ENCODE results near the gene PCSK9. TPM values are rescaled to one million over a fixed set of nuclear protein-coding genes. Genes with fewer than 3 reads are reported as not detected.

PCSK9 gene
- total RNA-seq = not detected

GRCh38 chr1:55039342-55040082 lies at the start of gene PCSK9:
Gene PCSK9, plus strand, starts transcription at chr1:55039548. Its CDS starts 290 bp downstream, at chr1:55039838.
- no peak for DNase-seq
- ChIA-PET POLR2A (no interaction called here), CTCF (interaction anchor here (0.8 kb wide), 1 partner anchor 23 kb away, joined by 3 read pairs; no protein-coding TSS in a partner anchor)
- intact Hi-C loops (cut with micrococcal nuclease) = no loop called here
- Mint-ChIP-seq H3K4me1 (ENCODE audit: low read depth) (peaks cover 3% of the 10 kb centered on the region), H3K36me3 (no peaks in the 10 kb centered on the region), H3K27me3 (peaks cover 45% of the 10 kb centered on the region), H3K9me3 (no peaks in the 10 kb centered on the region), H3K4me3 (no peak within 1 kb of the TSS), H3K27ac (no peak within 1 kb of the TSS)

- no peaks in the 10 kb centered on the region for H3K36me3 Mint-ChIP-seq
- intact Hi-C loops (cut with micrococcal nuclease) = no loop called here
- DNase-seq = no peak
- ChIA-PET CTCF (interaction anchor here (0.7 to 0.9 kb wide), 2 partner anchors 40 to 393 kb away, joined by 3 read pairs; no protein-coding TSS in a partner anchor), POLR2A (no interaction called here)
- peaks cover 1% of the 10 kb centered on the region for H3K4me1 Mint-ChIP-seq (ENCODE audit: low read depth)
- H3K9me3 Mint-ChIP-seq = no peaks in the 10 kb centered on the region
- H3K27ac Mint-ChIP-seq = no peak overlapping the region
- H3K27me3 Mint-ChIP-seq = peaks cover 4% of the 10 kb centered on the region
- H3K4me3 Mint-ChIP-seq = no peak overlapping the region
These were observed 49.2 kb upstream of the PCSK9 start for GRCh38 chr1:54989968-54990810.

- ChIA-PET CTCF (interaction anchor here (8.3 kb wide), 1 partner anchor 42 kb away, joined by 261 read pairs; no protein-coding TSS in a partner anchor), POLR2A (no interaction called here)
- no peaks in the 10 kb centered on the region for H3K36me3 Mint-ChIP-seq
- H3K4me3 Mint-ChIP-seq = no peak overlapping the region
- peaks cover 7% of the 10 kb centered on the region for H3K27me3 Mint-ChIP-seq
- H3K4me1 Mint-ChIP-seq (ENCODE audit: low read depth) = peaks cover 8% of the 10 kb centered on the region
- intact Hi-C loops (cut with micrococcal nuclease) = no loop called here
- DNase-seq = no peak
- H3K27ac Mint-ChIP-seq = no peak overlapping the region
- no peaks in the 10 kb centered on the region for H3K9me3 Mint-ChIP-seq
These were observed 48.4 kb upstream of the PCSK9 start for GRCh38 chr1:54990916-54991315.

- Mint-ChIP-seq H3K36me3 (no peaks in the 10 kb centered on the region), H3K27ac (no peak overlapping the region), H3K4me1 (ENCODE audit: low read depth) (peaks cover 18% of the 10 kb centered on the region), H3K27me3 (peaks cover 16% of the 10 kb centered on the region), H3K4me3 (no peak overlapping the region), H3K9me3 (no peaks in the 10 kb centered on the region)
- DNase-seq = no peak
- CTCF ChIA-PET = interaction anchor here (1.1 to 8.3 kb wide), 2 partner anchors 43 to 346 kb away, joined by 4 to 261 read pairs; no protein-coding TSS in a partner anchor
- POLR2A ChIA-PET = no interaction called here
- intact Hi-C loops (cut with micrococcal nuclease) = no loop called here
These were observed 47.4 kb upstream of the PCSK9 start for GRCh38 chr1:54991939-54992338.

- H3K4me3 Mint-ChIP-seq = no peak overlapping the region
- H3K36me3 Mint-ChIP-seq = no peaks in the 10 kb centered on the region
- no peak for DNase-seq
- no peak overlapping the region for H3K27ac Mint-ChIP-seq
- intact Hi-C loops (cut with micrococcal nuclease) = no loop called here
- H3K27me3 Mint-ChIP-seq = peaks cover 26% of the 10 kb centered on the region
- ChIA-PET POLR2A (no interaction called here), CTCF (interaction anchor here (1.1 to 8.3 kb wide), 2 partner anchors 44 to 345 kb away, joined by 4 to 261 read pairs; no protein-coding TSS in a partner anchor)
- peaks cover 21% of the 10 kb centered on the region for H3K4me1 Mint-ChIP-seq (ENCODE audit: low read depth)
- H3K9me3 Mint-ChIP-seq = no peaks in the 10 kb centered on the region
These were observed 46.2 kb upstream of the PCSK9 start for GRCh38 chr1:54993140-54993539.

GRCh38 chr1:54994355-54994990 lies 44.9 kb upstream of the PCSK9 start:
- no peaks in the 10 kb centered on the region for H3K36me3 Mint-ChIP-seq
- H3K27me3 Mint-ChIP-seq = peaks cover 28% of the 10 kb centered on the region
- CTCF ChIA-PET = interaction anchor here (8.3 kb wide), 1 partner anchor 45 kb away, joined by 261 read pairs; no protein-coding TSS in a partner anchor
- no peak overlapping the region for H3K27ac Mint-ChIP-seq
- H3K4me1 Mint-ChIP-seq (ENCODE audit: low read depth) = peaks cover 21% of the 10 kb centered on the region
- DNase-seq = no peak
- no peaks in the 10 kb centered on the region for H3K9me3 Mint-ChIP-seq
- intact Hi-C loops (cut with micrococcal nuclease) = no loop called here
- no peak overlapping the region for H3K4me3 Mint-ChIP-seq
- POLR2A ChIA-PET = no interaction called here

- intact Hi-C loops (cut with micrococcal nuclease) = no loop called here
- ChIA-PET CTCF (interaction anchor here (1.2 to 8.3 kb wide), 7 partner anchors 17 to 54 kb away, joined by 3 to 261 read pairs (median 12); no protein-coding TSS in a partner anchor), POLR2A (no interaction called here)
- Mint-ChIP-seq H3K36me3 (no peaks in the 10 kb centered on the region), H3K4me1 (ENCODE audit: low read depth) (peaks cover 21% of the 10 kb centered on the region), H3K27ac (no peak overlapping the region), H3K27me3 (peaks cover 28% of the 10 kb centered on the region), H3K9me3 (no peaks in the 10 kb centered on the region), H3K4me3 (no peak overlapping the region)
- no peak for DNase-seq
These were observed 44.2 kb upstream of the PCSK9 start for GRCh38 chr1:54995013-54995760.

GRCh38 chr1:54995835-54996234 lies 43.5 kb upstream of the PCSK9 start:
- peak; percentile 68 for DNase-seq
- Mint-ChIP-seq H3K36me3 (no peaks in the 10 kb centered on the region), H3K4me1 (ENCODE audit: low read depth) (peaks cover 21% of the 10 kb centered on the region), H3K9me3 (no peaks in the 10 kb centered on the region), H3K4me3 (peak overlapping the region; percentile 18), H3K27ac (peak overlapping the region; percentile 30), H3K27me3 (peaks cover 30% of the 10 kb centered on the region)
- POLR2A ChIA-PET = interaction anchor here (1.2 kb wide), 1 partner anchor 51 kb away, joined by 4 read pairs; no protein-coding TSS in a partner anchor
- CTCF ChIA-PET = interaction anchor here (0.7 to 8.3 kb wide), 15 partner anchors 9 to 149 kb away, joined by 3 to 261 read pairs (median 6); partner anchors contain the start of gene DHCR24
- intact Hi-C loops (cut with micrococcal nuclease) = loop anchor here (1.0 kb wide), 2 partner anchors 46 to 51 kb away; no protein-coding TSS in a partner anchor

- Mint-ChIP-seq H3K27ac (peak overlapping the region; percentile 30), H3K4me3 (peak overlapping the region; percentile 18), H3K36me3 (no peaks in the 10 kb centered on the region), H3K9me3 (no peaks in the 10 kb centered on the region), H3K4me1 (ENCODE audit: low read depth) (peaks cover 21% of the 10 kb centered on the region), H3K27me3 (peaks cover 30% of the 10 kb centered on the region)
- DNase-seq = peak; percentile 89
- intact Hi-C loops (cut with micrococcal nuclease) = loop anchor here (1.0 kb wide), 2 partner anchors 46 to 51 kb away; no protein-coding TSS in a partner anchor
- ChIA-PET POLR2A (interaction anchor here (1.2 kb wide), 1 partner anchor 52 kb away, joined by 4 read pairs; no protein-coding TSS in a partner anchor), CTCF (interaction anchor here (0.7 to 8.3 kb wide), 15 partner anchors 10 to 149 kb away, joined by 3 to 261 read pairs (median 6); partner anchors contain the start of gene DHCR24)
These were observed 42.9 kb upstream of the PCSK9 start for GRCh38 chr1:54996359-54996868.

- H3K36me3 Mint-ChIP-seq = no peaks in the 10 kb centered on the region
- H3K27ac Mint-ChIP-seq = no peak overlapping the region
- peaks cover 21% of the 10 kb centered on the region for H3K4me1 Mint-ChIP-seq (ENCODE audit: low read depth)
- peaks cover 30% of the 10 kb centered on the region for H3K27me3 Mint-ChIP-seq
- DNase-seq = peak; percentile 19
- no peak overlapping the region for H3K4me3 Mint-ChIP-seq
- ChIA-PET CTCF (interaction anchor here (0.7 to 8.3 kb wide), 13 partner anchors 10 to 944 kb away, joined by 3 to 261 read pairs (median 6); partner anchors contain the start of genes DHCR24 and TCEANC2), POLR2A (interaction anchor here (1.2 kb wide), 1 partner anchor 52 kb away, joined by 4 read pairs; no protein-coding TSS in a partner anchor)
- intact Hi-C loops (cut with micrococcal nuclease) = loop anchor here (1.0 kb wide), 2 partner anchors 47 to 52 kb away; no protein-coding TSS in a partner anchor
- no peaks in the 10 kb centered on the region for H3K9me3 Mint-ChIP-seq
These were observed 42.3 kb upstream of the PCSK9 start for GRCh38 chr1:54996869-54997710.
